ENCODE results near the gene SPRYD3.

GRCh38 chr12:53044052-53044581 lies 35.1 kb downstream of the SPRYD3 start:
- TF ChIP-seq CTCF (IDR thresholded peaks at IDR 0.05; ENCODE audit: low read length), result no peak
- no peak for TF ChIP-seq EZH2 (IDR thresholded peaks at IDR 0.05; ENCODE audit: borderline replicate concordance, low read length)
